Measurements from ENCODE around the gene LLGL1. TPM values are rescaled to one million over a fixed set of nuclear protein-coding genes. Genes with fewer than 3 reads are reported as not detected.

The LLGL1 gene
- total RNA-seq, 1 experiment from 2014 or later: 65.0 TPM

DNA sequence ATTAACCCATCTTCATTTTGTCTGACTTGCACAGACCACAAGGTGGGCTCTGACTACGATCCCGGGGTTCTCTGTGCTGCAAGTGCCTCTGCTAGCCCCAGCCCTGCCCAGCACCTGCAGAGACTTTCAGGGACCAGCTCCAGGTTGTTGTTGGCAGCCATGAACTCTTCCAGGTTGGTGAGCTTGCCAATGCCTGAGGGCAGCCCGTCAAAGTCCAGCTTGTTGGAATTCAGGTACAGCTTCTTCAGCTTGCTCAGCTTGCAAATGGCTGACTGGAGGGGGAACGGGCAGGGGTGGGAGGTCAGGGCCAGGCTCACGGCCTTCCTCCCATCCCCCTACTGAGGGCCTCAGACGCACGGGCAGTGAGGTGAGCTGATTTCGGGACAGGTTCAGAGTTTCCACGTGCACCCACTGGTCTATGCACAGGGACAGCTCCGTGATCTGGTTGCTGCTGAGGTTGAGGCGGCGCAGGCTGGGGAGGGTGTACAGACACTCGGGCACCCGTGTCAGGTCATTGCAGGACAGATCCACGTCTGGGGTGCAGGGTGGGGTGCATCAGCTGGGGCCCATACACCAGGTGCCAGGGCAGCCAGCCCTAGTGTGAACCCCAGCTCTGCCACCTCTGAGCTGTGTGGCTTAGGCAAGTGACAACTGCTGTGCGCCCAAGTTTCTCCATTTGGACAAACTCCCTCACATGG, 27.9 kb downstream of the LLGL1 start:
- no peak for DNase-seq
- no peak overlapping the region for H3K4me3 Mint-ChIP-seq
- no peak overlapping the region for H2BK12ac ChIP-seq (ENCODE audit: insufficient read length, low read depth, low read length)
- no peaks in the 10 kb centered on the region for H3K27me3 ChIP-seq (ENCODE audit: insufficient read depth, low read length)
- no peak overlapping the region for H3K4me2 ChIP-seq (ENCODE audit: insufficient read depth, insufficient read length, low read length)
- H3K36me3 Mint-ChIP-seq (ENCODE audit: insufficient read depth in 1 of 3, low read depth in 3 of 3): peaks cover 31 to 80% (median 80%) of the 10 kb centered on the region in 3 experiments; a peak in 6 of 7 replicates
- H3K27me3 Mint-ChIP-seq (ENCODE audit: low read depth): no peaks in the 10 kb centered on the region
- H3K79me2 ChIP-seq (ENCODE audit: insufficient read depth, low read length): no peaks in the 10 kb centered on the region; the same call in 1 of the 2 replicates
- no CpG with 5 or more reads among the region's 16 CpGs for WGBS (ENCODE audit: extremely low coverage, insufficient read length, low lambda C conversion rate)
- no peak overlapping the region for H2AK5ac ChIP-seq (ENCODE audit: insufficient read length, low read length)
- peaks cover 6% of the 10 kb centered on the region for H3K23me2 ChIP-seq (ENCODE audit: insufficient read length, low read depth, low read length, poor library complexity, severe bottlenecking)
- no peak overlapping the region for H3K56ac ChIP-seq (ENCODE audit: insufficient read length, low read depth, low read length)
- H4K91ac ChIP-seq (ENCODE audit: insufficient read length, low read depth, low read length): no peak overlapping the region
- H2BK20ac ChIP-seq (ENCODE audit: low read depth, low read length, poor library complexity, severe bottlenecking): no peak overlapping the region
- H3K18ac ChIP-seq (ENCODE audit: insufficient read length, low read depth, low read length): no peak overlapping the region
- no peaks in the 10 kb centered on the region for H3K9me3 Mint-ChIP-seq
- H4K20me1 ChIP-seq (ENCODE audit: control insufficient read depth, insufficient read depth, insufficient read length): no peaks in the 10 kb centered on the region
- no peak overlapping the region for H3K14ac ChIP-seq (ENCODE audit: insufficient read depth, low read length)
- H3K9me3 ChIP-seq (ENCODE audit: control insufficient read depth, low read depth, low read length): no peaks in the 10 kb centered on the region
- no peak overlapping the region for H3K23ac ChIP-seq (ENCODE audit: insufficient read length, low read depth, low read length)
- H2BK5ac ChIP-seq (ENCODE audit: insufficient read length, low read length): no peak overlapping the region
- no peak overlapping the region for H2BK120ac ChIP-seq (ENCODE audit: low read depth, low read length, poor library complexity, severe bottlenecking)
- no peak overlapping the region for H4K8ac ChIP-seq (replicated peaks; ENCODE audit: insufficient read length, low read depth, low read length)
- peaks cover 17 to 23% of the 10 kb centered on the region in 2 experiments for H3K4me1 Mint-ChIP-seq
- H3K9ac ChIP-seq (ENCODE audit: extremely low read depth, insufficient read length, low read length): no peak overlapping the region
- no peaks in the 10 kb centered on the region for H3K4me1 ChIP-seq (ENCODE audit: insufficient read depth, low read length)
- TF ChIP-seq CTCF (conservative IDR thresholded peaks at IDR 0.05): no peak
- H3K79me1 ChIP-seq (ENCODE audit: insufficient read depth, low read depth, low read length, poor library complexity, severe bottlenecking): no peaks in the 10 kb centered on the region
- no peak overlapping the region for H2BK15ac ChIP-seq (ENCODE audit: low read depth, low read length)
- H3K4ac ChIP-seq (ENCODE audit: low read depth, low read length): no peak overlapping the region
- H2AFZ ChIP-seq (ENCODE audit: low read length): no peak overlapping the region
- no peak overlapping the region for H3T11ph ChIP-seq (ENCODE audit: low read length)
- H3K27ac ChIP-seq (ENCODE audit: insufficient read length, low read depth, low read length): no peak overlapping the region
- H4K5ac ChIP-seq (ENCODE audit: insufficient read length, low read depth, low read length): no peak overlapping the region
- H3K27ac Mint-ChIP-seq: no peak overlapping the region

All from H9 (cell line).